Measurements from ENCODE around the gene CD7. TPM values are rescaled to one million over a fixed set of nuclear protein-coding genes. Genes with fewer than 3 reads are reported as not detected.

CD7 gene
- total and polyA plus RNA-seq, 9 of the 15 experiments (the other 6 are each of a cell fraction or from before 2014, with no cell fraction given), result 0.21 to 0.35 TPM; not detected in 7

DNA sequence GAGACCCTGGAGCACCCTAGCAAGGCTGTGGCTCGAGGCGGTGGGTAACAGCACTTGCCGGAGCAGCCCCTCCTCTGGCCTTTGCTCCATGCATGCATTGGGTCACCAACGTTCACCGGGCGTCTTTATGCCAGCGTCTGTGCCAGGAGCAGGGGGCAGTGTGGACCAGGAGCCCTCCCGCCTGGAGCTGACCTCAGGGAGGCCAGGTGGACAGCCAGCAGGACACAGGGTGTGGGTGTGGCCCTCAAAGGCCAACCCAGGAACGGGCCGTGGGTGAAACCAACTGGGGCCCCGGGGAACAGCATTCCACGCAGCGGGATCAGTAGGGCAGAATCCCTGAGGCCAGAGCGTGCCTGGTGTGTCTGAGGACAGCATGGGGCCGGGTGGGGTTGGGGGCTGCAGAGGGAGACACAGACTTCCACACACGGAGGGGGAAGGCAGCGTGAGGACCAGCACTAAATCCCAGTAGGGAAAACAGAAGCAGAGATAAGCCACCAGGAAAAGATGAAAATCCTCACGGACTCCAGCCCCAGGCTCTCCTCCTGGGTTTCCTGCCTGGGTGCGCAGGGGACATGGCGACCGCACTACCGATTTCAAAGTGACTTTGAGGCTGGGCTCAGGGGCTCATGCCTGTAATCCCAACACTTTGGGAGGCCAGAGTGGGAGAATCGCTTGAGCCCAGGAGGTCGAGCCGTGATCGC, 2.9 kb upstream of the CD7 start:
- WGBS (ENCODE audit: insufficient coverage, low coverage, missing lambda C conversion rate), result 49% methylated on average over 17 of the region's 26 CpGs
- Histone ChIP-seq H3K4me2 (ENCODE audit: insufficient read depth, low read length) (no peak overlapping the region), H3K36me3 (ENCODE audit: control insufficient read depth, insufficient read depth, low read length) (no peaks in the 10 kb centered on the region), H4K20me1 (replicated peaks; ENCODE audit: control insufficient read depth, insufficient read depth, low read length) (no peaks in the 10 kb centered on the region), H3K9me3 (replicated peaks; ENCODE audit: control insufficient read depth, insufficient read depth, low read depth, low read length) (peaks cover 10% of the 10 kb centered on the region), H3K9ac (ENCODE audit: insufficient read depth in 1 of 2, low read depth in 2 of 2, low read length in 2 of 2) (peak overlapping the region in 1 of 2 experiments; percentile 78; a peak in 2 of 4 replicates), H3K27ac (ENCODE audit: extremely low read depth, low read depth, low read length) (no peak overlapping the region), H3K9me1 (ENCODE audit: control insufficient read depth, insufficient read depth, low read length) (no peaks in the 10 kb centered on the region), H2AFZ (ENCODE audit: low read depth, low read length) (peak overlapping the region; percentile 56; the same call in 1 of the 2 replicates), H3K4me3 (no peak overlapping the region), H3K79me2 (ENCODE audit: control insufficient read depth, insufficient read depth, low read length) (no peaks in the 10 kb centered on the region), H3K4me1 (replicated peaks in 1 of 2; ENCODE audit: control insufficient read depth in 2 of 2, insufficient read depth in 2 of 2, low read length in 2 of 2) (peaks cover 41 to 100% of the 10 kb centered on the region in 2 experiments), H3K27me3 (ENCODE audit: control insufficient read depth in 2 of 2, insufficient read depth in 2 of 2, low read length in 2 of 2) (no peaks in the 10 kb centered on the region)
- POLR2A ChIA-PET, result no interaction called here
- BruUV-seq (replicated peaks), result no TSS peak
- intact Hi-C loops (cut with micrococcal nuclease) (loop anchor here (2.0 kb wide), 1 partner anchor 81 kb away; no protein-coding TSS in a partner anchor), in situ Hi-C loops (cut with MboI) (no loop called here)
- ATAC-seq (no peak), FAIRE-seq (peak; percentile 42), DNase-seq (ENCODE audit: extremely low read depth in 1 of 4, low spot score in 3 of 4) (no peak)
- TF ChIP-seq SMARCC2 (IDR thresholded peaks at IDR 0.05; ENCODE audit: low read depth) (no peak), NBN (IDR thresholded peaks at IDR 0.05; ENCODE audit: low read depth) (no peak), KDM5B (IDR thresholded peaks at IDR 0.05; ENCODE audit: insufficient replicate concordance, low read depth, low read length) (no peak), HMG20B (CRISPR knock-in tag; IDR thresholded peaks at IDR 0.05) (no peak), CBFA2T3 (IDR thresholded peaks at IDR 0.05) (peak; percentile 58; the same call in 1 of the 2 replicates), BCLAF1 (IDR thresholded peaks at IDR 0.05; ENCODE audit: borderline replicate concordance in 1 of 2, control insufficient read depth in 1 of 2, low read depth in 2 of 2, low read length in 1 of 2) (no peak), NEUROD1 (IDR thresholded peaks at IDR 0.05; ENCODE audit: borderline replicate concordance, low read depth, low read length, partially characterized antibody) (no peak), MYNN (IDR thresholded peaks at IDR 0.05) (no peak), MYNN (CRISPR knock-in tag; IDR thresholded peaks at IDR 0.05) (no peak), ZBTB12 (CRISPR knock-in tag; IDR thresholded peaks at IDR 0.05) (no peak), CAMTA2 (CRISPR knock-in tag; conservative IDR thresholded peaks at IDR 0.05) (no peak), CHCHD3 (CRISPR knock-in tag; IDR thresholded peaks at IDR 0.05) (no peak), SMARCB1 (IDR thresholded peaks at IDR 0.05; ENCODE audit: insufficient read length, low read depth) (no peak), PHF21A (IDR thresholded peaks at IDR 0.05; ENCODE audit: borderline replicate concordance, low read depth) (no peak)
- TF ChIP-seq, protein P1, sequence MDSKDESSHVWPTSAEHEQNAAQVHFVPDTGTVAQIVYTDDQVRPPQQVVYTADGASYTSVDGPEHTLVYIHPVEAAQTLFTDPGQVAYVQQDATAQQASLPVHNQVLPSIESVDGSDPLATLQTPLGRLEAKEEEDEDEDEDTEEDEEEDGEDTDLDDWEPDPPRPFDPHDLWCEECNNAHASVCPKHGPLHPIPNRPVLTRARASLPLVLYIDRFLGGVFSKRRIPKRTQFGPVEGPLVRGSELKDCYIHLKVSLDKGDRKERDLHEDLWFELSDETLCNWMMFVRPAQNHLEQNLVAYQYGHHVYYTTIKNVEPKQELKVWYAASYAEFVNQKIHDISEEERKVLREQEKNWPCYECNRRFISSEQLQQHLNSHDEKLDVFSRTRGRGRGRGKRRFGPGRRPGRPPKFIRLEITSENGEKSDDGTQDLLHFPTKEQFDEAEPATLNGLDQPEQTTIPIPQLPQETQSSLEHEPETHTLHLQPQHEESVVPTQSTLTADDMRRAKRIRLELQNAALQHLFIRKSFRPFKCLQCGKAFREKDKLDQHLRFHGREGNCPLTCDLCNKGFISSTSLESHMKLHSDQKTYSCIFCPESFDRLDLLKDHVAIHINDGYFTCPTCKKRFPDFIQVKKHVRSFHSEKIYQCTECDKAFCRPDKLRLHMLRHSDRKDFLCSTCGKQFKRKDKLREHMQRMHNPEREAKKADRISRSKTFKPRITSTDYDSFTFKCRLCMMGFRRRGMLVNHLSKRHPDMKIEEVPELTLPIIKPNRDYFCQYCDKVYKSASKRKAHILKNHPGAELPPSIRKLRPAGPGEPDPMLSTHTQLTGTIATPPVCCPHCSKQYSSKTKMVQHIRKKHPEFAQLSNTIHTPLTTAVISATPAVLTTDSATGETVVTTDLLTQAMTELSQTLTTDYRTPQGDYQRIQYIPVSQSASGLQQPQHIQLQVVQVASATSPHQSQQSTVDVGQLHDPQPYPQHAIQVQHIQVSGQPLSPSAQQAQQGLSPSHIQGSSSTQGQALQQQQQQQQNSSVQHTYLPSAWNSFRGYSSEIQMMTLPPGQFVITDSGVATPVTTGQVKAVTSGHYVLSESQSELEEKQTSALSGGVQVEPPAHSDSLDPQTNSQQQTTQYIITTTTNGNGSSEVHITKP (IDR thresholded peaks at IDR 0.05; ENCODE audit: partially characterized antibody), result peak; percentile 31
- CTCF ChIA-PET (ENCODE audit: low intra/inter-chr PET ratio), result interaction anchor here (0.7 to 2.1 kb wide), 2 partner anchors 84 to 132 kb away, joined by 5 to 18 read pairs; no protein-coding TSS in a partner anchor

Data from K562 (cell line).